ENCODE measurements around the gene PRKCE.
"Not testable (repeated sequence)": the region's sequence is repeated elsewhere in the genome, so short reads cannot be mapped to it uniquely, and the experiment has no call there.

The PRKCE gene

GRCh38 chr2:45687964-45688363 lies 36.5 kb downstream of the PRKCE start:
- FAIRE-seq (no peak), DNase-seq (ENCODE audit: insufficient read length, low spot score) (no peak)
- TF ChIP-seq, protein P1, sequence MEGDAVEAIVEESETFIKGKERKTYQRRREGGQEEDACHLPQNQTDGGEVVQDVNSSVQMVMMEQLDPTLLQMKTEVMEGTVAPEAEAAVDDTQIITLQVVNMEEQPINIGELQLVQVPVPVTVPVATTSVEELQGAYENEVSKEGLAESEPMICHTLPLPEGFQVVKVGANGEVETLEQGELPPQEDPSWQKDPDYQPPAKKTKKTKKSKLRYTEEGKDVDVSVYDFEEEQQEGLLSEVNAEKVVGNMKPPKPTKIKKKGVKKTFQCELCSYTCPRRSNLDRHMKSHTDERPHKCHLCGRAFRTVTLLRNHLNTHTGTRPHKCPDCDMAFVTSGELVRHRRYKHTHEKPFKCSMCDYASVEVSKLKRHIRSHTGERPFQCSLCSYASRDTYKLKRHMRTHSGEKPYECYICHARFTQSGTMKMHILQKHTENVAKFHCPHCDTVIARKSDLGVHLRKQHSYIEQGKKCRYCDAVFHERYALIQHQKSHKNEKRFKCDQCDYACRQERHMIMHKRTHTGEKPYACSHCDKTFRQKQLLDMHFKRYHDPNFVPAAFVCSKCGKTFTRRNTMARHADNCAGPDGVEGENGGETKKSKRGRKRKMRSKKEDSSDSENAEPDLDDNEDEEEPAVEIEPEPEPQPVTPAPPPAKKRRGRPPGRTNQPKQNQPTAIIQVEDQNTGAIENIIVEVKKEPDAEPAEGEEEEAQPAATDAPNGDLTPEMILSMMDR (IDR thresholded peaks at IDR 0.05; ENCODE audit: insufficient read depth, missing control alignments), result no peak

DNA sequence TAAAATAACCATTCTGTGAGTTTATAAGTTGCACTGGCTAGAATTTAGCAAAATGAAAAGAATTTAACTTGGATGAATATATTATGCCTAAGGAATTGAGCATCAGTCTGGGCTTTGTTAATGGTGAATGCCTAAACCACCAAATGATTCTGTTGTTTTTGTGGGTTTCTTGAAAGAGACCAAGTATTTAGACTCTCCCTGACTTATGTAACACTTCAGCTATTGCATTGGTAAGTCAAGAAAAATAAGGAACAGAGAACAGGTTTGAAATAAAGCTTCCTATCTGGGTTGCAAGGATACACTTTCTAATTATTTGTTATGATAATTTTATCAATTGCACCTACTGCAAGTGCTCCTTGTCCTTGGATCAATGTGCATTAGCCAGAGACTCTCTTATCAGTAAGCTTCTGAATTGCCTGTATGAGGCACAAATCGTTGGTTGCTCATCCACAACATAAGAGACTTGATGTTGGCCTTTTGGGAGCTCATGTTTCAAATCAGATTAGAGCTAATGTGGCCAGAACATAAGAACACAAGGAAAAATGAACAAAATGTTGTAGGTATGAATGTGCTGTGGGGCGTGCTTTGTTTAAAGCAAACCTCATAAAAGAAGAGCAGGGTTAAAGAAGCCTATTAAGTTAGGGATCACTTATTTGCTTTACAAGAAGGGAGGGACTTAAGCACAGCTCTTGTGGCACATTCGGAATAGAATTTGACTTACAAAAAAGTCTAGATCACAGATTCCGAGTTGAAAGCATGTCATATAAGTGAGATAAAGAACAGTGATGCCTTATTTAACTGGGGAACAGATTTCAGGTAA lies 37.2 kb downstream of the PRKCE start:
- no peak for DNase-seq (ENCODE audit: insufficient read length, low spot score)
- TF ChIP-seq, protein P1 (IDR thresholded peaks at IDR 0.05; ENCODE audit: insufficient read depth, missing control alignments), result no peak
- FAIRE-seq, result no peak

DNA sequence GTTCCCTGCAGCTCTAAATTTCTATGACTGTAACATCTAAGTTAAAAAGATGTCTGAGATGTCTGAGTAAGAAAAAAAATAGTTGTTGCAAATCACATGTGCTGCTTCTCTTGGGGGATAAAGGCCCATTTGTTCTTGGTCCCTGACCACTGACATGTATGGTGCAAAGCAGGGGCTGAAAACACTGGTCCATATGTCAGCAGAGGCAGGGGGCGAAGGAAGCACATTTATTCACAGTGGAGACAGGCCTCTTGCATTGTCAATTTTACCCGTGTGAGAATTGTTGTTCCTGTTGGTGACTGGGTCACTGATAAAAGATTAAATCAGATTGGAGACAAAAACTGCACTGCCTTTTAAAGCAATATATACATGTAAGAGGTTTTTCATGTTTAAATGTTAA lies 38.8 kb downstream of the PRKCE start:
- TF ChIP-seq, protein P1 (IDR thresholded peaks at IDR 0.05; ENCODE audit: insufficient read depth, missing control alignments), result no peak
- DNase-seq (ENCODE audit: insufficient read length, low spot score) (no peak), FAIRE-seq (no peak)

- no peak for FAIRE-seq
- TF ChIP-seq, protein P1 (IDR thresholded peaks at IDR 0.05; ENCODE audit: insufficient read depth, missing control alignments), result no peak
These were observed 39.9 kb downstream of the PRKCE start for GRCh38 chr2:45691171-45691999.

DNA sequence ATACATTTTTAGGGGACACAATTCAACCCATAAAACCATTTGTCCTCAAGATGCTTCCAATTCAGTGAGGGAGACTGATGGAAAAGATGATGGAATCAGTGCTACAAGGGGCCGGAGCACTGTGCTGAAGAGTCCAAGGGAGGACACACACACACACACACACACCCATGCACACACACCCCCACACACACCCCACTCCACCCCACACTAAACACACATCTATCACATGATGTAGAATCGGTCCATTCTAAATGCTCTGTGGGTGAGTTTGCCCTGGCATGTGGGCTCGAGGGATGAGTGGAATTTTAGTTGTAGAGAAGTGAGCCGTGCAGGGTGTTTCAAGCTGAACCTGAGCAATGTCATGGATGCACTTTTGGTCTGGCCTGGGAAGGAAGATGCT lies 41.1 kb downstream of the PRKCE start:
- TF ChIP-seq, protein P1 (IDR thresholded peaks at IDR 0.05; ENCODE audit: insufficient read depth, missing control alignments), result no peak

More at GRCh38 chr2:45691171-45691999, 39.9 kb downstream of the PRKCE start:
- no peak for DNase-seq (ENCODE audit: insufficient read length, low spot score)

DNA sequence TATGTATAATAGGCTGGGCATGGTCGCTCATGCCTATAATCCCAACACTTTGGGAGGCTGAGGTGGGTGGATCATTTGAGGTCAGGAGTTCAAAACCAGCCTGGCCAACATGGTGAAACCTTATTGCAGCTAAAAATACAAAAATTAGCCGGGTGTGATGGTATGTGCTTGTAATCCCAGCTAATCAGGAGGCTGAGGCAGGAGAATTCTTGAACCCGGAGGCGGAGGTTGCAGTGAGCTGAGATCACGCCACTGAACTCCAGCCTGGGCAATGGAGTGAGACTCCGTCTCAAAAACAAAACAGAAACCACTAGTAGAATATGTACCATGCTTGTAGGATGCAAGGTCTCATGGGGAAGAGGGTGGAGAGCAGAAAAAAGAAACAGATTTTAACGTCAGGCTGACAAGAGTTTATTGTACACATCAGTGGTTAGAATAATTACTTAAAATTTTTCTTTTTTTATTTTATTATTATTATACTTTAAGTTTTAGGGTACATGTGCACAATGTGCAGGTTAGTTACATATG lies 44.1 kb downstream of the PRKCE start:
- DNase-seq (ENCODE audit: insufficient read length, low spot score), result not testable (repeated sequence)

More for the DNA sequence above, 41.1 kb downstream of the PRKCE start:
- DNase-seq (ENCODE audit: insufficient read length, low spot score) (no peak), FAIRE-seq (no peak)

GRCh38 chr2:45696708-45697107 lies 45.2 kb downstream of the PRKCE start:
- FAIRE-seq (no peak), DNase-seq (ENCODE audit: insufficient read length, low spot score) (no peak)
- TF ChIP-seq, protein P1 (IDR thresholded peaks at IDR 0.05; ENCODE audit: insufficient read depth, missing control alignments), result no peak

More for the DNA sequence above, 44.1 kb downstream of the PRKCE start:
- not testable (repeated sequence) for FAIRE-seq

Measured in D721Med (cell line).